Limb (tissue), 2 donors: ENCODE data around the gene DUSP1.
A peak's percentile ranks its signal among the peaks of the same experiment; 100 is the strongest.

Experiments used
- DNase-seq, 2 donors: peaks; one replicate each; pipeline ENCODE4 v3.0.0-alpha.2; 2016; ENCODE audit errors: extremely low spot score in 2 of 2

Gene DUSP1

GRCh38 chr5:172765766-172766286, 5.2 kb downstream of the DUSP1 start:
- DNase-seq, result no peak

- peak; percentile 95 to 97 for DNase-seq
Observed at GRCh38 chr5:172764861-172765765, 5.9 kb downstream of the DUSP1 start.

GRCh38 chr5:172763120-172763464, 7.9 kb downstream of the DUSP1 start:
- DNase-seq, result no peak

- DNase-seq, result no peak
Observed at GRCh38 chr5:172762214-172763119, 8.5 kb downstream of the DUSP1 start.

GRCh38 chr5:172760959-172761358, 10.0 kb downstream of the DUSP1 start:
- DNase-seq, result no peak

GRCh38 chr5:172760136-172760535, 10.9 kb downstream of the DUSP1 start:
- no peak for DNase-seq

- no peak for DNase-seq
Observed at GRCh38 chr5:172758834-172759149, 12.2 kb downstream of the DUSP1 start.

GRCh38 chr5:172758077-172758833, 12.7 kb downstream of the DUSP1 start:
- no peak for DNase-seq

GRCh38 chr5:172757394-172758010, 13.5 kb downstream of the DUSP1 start:
- no peak for DNase-seq

- no peak for DNase-seq
Observed at GRCh38 chr5:172756764-172757393, 14.1 kb downstream of the DUSP1 start.

GRCh38 chr5:172754596-172755356, 16.2 kb downstream of the DUSP1 start:
- DNase-seq, result no peak

- DNase-seq, result no peak
Observed at GRCh38 chr5:172753101-172753500, 17.9 kb downstream of the DUSP1 start.

- DNase-seq, result no peak
Observed at GRCh38 chr5:172751761-172752510, 19.1 kb downstream of the DUSP1 start.

- DNase-seq, result no peak
Observed at GRCh38 chr5:172749881-172750633, 20.9 kb downstream of the DUSP1 start.

- DNase-seq, result no peak
Observed at GRCh38 chr5:172749076-172749475, 21.9 kb downstream of the DUSP1 start.

GRCh38 chr5:172748341-172748843, 22.6 kb downstream of the DUSP1 start:
- DNase-seq, result peak; percentile 42 to 74

GRCh38 chr5:172747471-172747870, 23.5 kb downstream of the DUSP1 start:
- no peak for DNase-seq

- DNase-seq, result no peak
Observed at GRCh38 chr5:172746725-172747124, 24.3 kb downstream of the DUSP1 start.
